Lung microvascular endothelial cell (primary cell): Measurements from ENCODE around the gene DSN1. TPM values are rescaled to one million over a fixed set of nuclear protein-coding genes. Genes with fewer than 3 reads are reported as not detected.

Source experiments
- DNase-seq, 2 donors: peaks; one replicate each; pipeline versions ENCODE4 v3.0.0 to v3.0.0-alpha.2; 2010; ENCODE audit warnings: low read depth in 2 of 2
- total RNA-seq: library from RNA; depleted of rRNA; stranded (reverse); fragments of >200 nt; gene quantifications from 2 replicates; pipeline ENCODE4 v1.2.1, GENCODE V29; 2014

DSN1 gene
- total RNA-seq, 1 donor from 2014 or later = 10.3 TPM

- no peak for DNase-seq
Measured at GRCh38 chr20:36796117-36796516, 22.6 kb upstream of the DSN1 start.

GRCh38 chr20:36795691-36796090, 22.1 kb upstream of the DSN1 start:
- no peak for DNase-seq

- no peak for DNase-seq
Measured at GRCh38 chr20:36794116-36794474, 20.5 kb upstream of the DSN1 start.

- no peak for DNase-seq
Measured at GRCh38 chr20:36793294-36794115, 19.9 kb upstream of the DSN1 start.

- DNase-seq = peak; percentile 70 to 75
Measured at GRCh38 chr20:36792422-36792821, 18.9 kb upstream of the DSN1 start.

GRCh38 chr20:36791862-36792261, 18.3 kb upstream of the DSN1 start:
- no peak for DNase-seq

GRCh38 chr20:36786663-36787062, 13.1 kb upstream of the DSN1 start:
- no peak for DNase-seq

GRCh38 chr20:36786246-36786645, 12.7 kb upstream of the DSN1 start:
- DNase-seq = no peak

- DNase-seq = no peak
Measured at GRCh38 chr20:36785308-36785707, 11.7 kb upstream of the DSN1 start.

- no peak for DNase-seq
Measured at GRCh38 chr20:36784900-36785299, 11.3 kb upstream of the DSN1 start.

- DNase-seq = no peak
Measured at GRCh38 chr20:36784116-36784515, 10.6 kb upstream of the DSN1 start.

GRCh38 chr20:36779656-36780025, 6.1 kb upstream of the DSN1 start:
- peak in 1 of 2 donors; percentile 38 for DNase-seq

- DNase-seq = no peak
Measured at GRCh38 chr20:36778831-36779655, 5.5 kb upstream of the DSN1 start.

- DNase-seq = no peak
Measured at GRCh38 chr20:36777576-36777975, 4.0 kb upstream of the DSN1 start.

- no peak for DNase-seq
Measured at GRCh38 chr20:36777167-36777566, 3.6 kb upstream of the DSN1 start.

- no peak for DNase-seq
Measured at GRCh38 chr20:36775826-36776225, 2.3 kb upstream of the DSN1 start.

GRCh38 chr20:36775196-36775595, 1.6 kb upstream of the DSN1 start:
- no peak for DNase-seq

GRCh38 chr20:36773107-36773596, 411 bp downstream of the DSN1 start:
- DNase-seq = peak in 1 of 2 donors; percentile 31

- DNase-seq = no peak
Measured at GRCh38 chr20:36770680-36771079, 2.9 kb downstream of the DSN1 start.

GRCh38 chr20:36768768-36769430, 4.7 kb downstream of the DSN1 start:
- DNase-seq = peak; percentile 75 to 84

GRCh38 chr20:36761125-36761524, 12.4 kb downstream of the DSN1 start:
- DNase-seq = no peak

- DNase-seq = no peak
Measured at GRCh38 chr20:36760647-36761046, 12.9 kb downstream of the DSN1 start.
